RWPE1 (cell line): ENCODE data around the gene MINDY2.

Experiments
- CTCF ChIA-PET: fragments of 350-600 bp; sonication (Branson Sonifier 250); formaldehyde crosslinking; extraction: SDS; loops from one replicate; lab custom pipeline; 2021; lab: Yijun Ruan, JAX
- POLR2A ChIA-PET: fragments of 400-600 bp; formaldehyde crosslinking; extraction: SDS; loops from one replicate; lab custom pipeline; 2020; ENCODE audit warnings: antibody characterized with exemption; ENCODE audit not compliant: low non-redundant PET; lab: Yijun Ruan, JAX
- DNase-seq: peaks from one replicate; pipeline ENCODE4 v3.0.0; 2012; ENCODE audit warnings: low spot score
- H3K27ac ChIP-seq: fragments of 450-650 bp; 2 replicates; pipeline ENCODE4 v1.5.1; 2017
- TF ChIP-seq, protein P1 (sequence below): fragments of 450-650 bp; conservative IDR thresholded peaks from 2 replicates; pipeline ENCODE4 v1.5.1; 2017; ENCODE audit warnings: low read depth, mild to moderate bottlenecking

MINDY2 gene

DNA sequence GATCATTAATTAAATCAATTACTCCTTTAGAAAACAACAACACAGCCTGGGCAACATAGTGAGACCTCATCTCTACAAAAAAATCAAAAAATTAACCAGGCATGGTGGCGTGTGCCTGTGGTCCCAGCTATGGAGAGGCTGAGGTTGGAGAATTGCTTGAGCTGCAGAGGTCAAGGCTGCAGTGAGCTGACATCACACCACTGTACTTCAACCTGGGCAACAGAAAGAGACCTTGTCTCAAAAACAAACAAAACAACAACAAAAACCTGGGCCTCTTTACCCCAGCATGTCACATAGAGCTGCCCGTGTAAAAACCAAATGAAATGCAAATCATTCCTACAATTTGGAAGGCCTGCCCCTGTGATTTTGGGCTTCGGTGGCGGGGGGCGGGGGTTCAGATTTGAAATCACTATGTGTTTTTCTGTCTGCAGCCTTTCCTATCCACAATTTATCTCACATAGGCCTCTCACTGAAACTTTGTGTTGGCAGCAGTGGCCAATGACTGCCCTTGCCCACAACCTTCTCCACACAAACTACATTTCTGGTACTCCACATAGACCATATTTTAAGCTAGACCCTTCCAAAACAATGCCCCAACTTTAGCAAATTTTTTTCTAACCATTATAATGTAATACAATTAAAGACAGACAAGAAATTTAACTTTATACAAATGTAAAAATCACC lies 28.1 kb upstream of the MINDY2 start:
- TF ChIP-seq, protein P1, sequence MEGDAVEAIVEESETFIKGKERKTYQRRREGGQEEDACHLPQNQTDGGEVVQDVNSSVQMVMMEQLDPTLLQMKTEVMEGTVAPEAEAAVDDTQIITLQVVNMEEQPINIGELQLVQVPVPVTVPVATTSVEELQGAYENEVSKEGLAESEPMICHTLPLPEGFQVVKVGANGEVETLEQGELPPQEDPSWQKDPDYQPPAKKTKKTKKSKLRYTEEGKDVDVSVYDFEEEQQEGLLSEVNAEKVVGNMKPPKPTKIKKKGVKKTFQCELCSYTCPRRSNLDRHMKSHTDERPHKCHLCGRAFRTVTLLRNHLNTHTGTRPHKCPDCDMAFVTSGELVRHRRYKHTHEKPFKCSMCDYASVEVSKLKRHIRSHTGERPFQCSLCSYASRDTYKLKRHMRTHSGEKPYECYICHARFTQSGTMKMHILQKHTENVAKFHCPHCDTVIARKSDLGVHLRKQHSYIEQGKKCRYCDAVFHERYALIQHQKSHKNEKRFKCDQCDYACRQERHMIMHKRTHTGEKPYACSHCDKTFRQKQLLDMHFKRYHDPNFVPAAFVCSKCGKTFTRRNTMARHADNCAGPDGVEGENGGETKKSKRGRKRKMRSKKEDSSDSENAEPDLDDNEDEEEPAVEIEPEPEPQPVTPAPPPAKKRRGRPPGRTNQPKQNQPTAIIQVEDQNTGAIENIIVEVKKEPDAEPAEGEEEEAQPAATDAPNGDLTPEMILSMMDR, result no peak
- no peak overlapping the region for H3K27ac ChIP-seq
- POLR2A ChIA-PET, result interaction anchor here (0.6 kb wide), 1 partner anchor 14 kb away, joined by 3 read pairs; no protein-coding TSS in a partner anchor
- DNase-seq, result no peak
- CTCF ChIA-PET, result interaction anchor here (0.6 kb wide), 2 partner anchors 514 to 756 kb away, joined by 4 to 5 read pairs; no protein-coding TSS in a partner anchor

DNA sequence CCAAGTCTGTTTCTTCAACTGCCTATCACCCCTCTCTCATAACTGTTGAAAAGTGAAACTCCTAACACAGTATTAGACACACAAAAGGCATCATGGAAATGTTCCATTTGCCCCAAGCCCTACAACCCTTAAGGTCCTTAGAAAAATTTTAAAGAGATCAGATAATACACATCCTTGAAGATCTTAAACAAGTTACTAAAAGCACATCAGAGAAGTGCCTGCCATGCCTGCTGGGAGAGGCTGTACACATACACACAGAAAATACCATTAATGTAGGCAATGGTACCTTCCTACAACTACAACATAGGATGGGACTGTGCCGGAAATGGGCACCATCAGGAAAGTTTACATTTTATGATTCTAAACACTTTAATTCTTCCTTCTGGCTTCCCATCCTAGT lies 24.9 kb upstream of the MINDY2 start:
- POLR2A ChIA-PET, result no interaction called here
- TF ChIP-seq, protein P1, result no peak
- DNase-seq, result no peak
- H3K27ac ChIP-seq, result no peak overlapping the region
- CTCF ChIA-PET, result no interaction called here

- TF ChIP-seq, protein P1, result no peak
- H3K27ac ChIP-seq, result peak overlapping the region; percentile 99
- DNase-seq, result no peak
- POLR2A ChIA-PET, result interaction anchor here (1.6 kb wide), 1 partner anchor 23 kb away, joined by 4 read pairs; the partner anchor contains the start of gene MINDY2
- CTCF ChIA-PET, result no interaction called here
Measured at GRCh38 chr15:58748040-58748851, 22.9 kb upstream of the MINDY2 start.

DNA sequence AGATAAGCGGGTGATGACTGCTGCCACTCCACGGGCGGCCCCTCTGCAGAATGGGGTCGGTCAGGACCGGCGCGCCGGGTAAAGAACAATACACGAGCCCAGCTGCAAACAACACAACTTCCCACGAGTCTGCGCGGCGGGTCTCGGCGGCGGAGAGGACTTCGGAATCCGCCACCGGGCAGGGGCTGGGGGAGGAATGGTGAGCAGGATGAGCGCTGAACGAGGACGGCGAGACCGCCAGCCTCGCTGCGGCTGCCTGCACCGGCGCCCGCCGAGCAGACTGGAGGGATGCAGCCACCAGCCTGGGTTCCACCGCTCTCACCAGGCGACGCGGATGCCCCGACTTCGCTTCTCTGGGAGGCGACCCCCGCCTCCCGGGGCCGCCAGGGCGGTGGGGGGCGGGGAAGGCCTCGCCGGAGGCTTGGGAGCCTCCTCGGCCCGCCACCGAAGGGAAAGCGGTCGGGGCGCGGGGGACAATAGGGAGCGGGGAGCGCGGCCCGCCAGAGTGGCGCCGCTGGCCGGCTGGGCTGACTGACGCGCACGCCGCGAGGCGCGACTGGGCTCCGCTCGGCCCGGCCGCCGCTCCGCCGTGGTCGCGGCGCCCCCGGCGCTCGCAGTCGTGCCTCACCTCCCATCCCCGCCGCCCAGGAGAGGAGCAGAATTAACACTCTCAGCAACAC lies 22.1 kb upstream of the MINDY2 start:
- no peak for DNase-seq
- ChIA-PET CTCF (no interaction called here), POLR2A (interaction anchor here (1.1 kb wide), 1 partner anchor 22 kb away, joined by 6 read pairs; the partner anchor contains the start of gene MINDY2)
- peak overlapping the region; percentile 99 for H3K27ac ChIP-seq
- TF ChIP-seq, protein P1, result no peak

GRCh38 chr15:58749532-58750337 lies 21.4 kb upstream of the MINDY2 start, which contains the start of gene ADAM10:
Gene ADAM10, minus strand, starts transcription at chr15:58749707. Its CDS starts 173 bp downstream, at chr15:58749534.
- CTCF ChIA-PET, result interaction anchor here (0.8 to 1.4 kb wide), 2 partner anchors 21 to 522 kb away, joined by 3 to 4 read pairs; partner anchors contain the start of gene MINDY2
- TF ChIP-seq, protein P1, result no peak
- H3K27ac ChIP-seq, result peak within 1 kb of the TSS; percentile 99
- POLR2A ChIA-PET, result interaction anchor here (0.7 to 1.1 kb wide), 2 partner anchors 21 to 416 kb away, joined by 3 to 6 read pairs; partner anchors contain the start of gene MINDY2
- DNase-seq, result peak; percentile 100
